AG04449 (cell line): ENCODE results near the gene EWSR1.

Source experiments
- CTCF ChIA-PET: fragments of 350-600 bp; formaldehyde crosslinking; extraction: SDS; loops from one replicate; lab custom pipeline; 2021; ENCODE audit warnings: antibody characterized with exemption; lab: Yijun Ruan, JAX
- POLR2A ChIA-PET: fragments of 400-600, 350-600 bp; formaldehyde crosslinking; extraction: SDS; loops from one replicate; lab custom pipeline; 2020; ENCODE audit warnings: antibody characterized with exemption, inconsistent platforms; lab: Yijun Ruan, JAX
- DNase-seq: peaks from one replicate; pipeline ENCODE4 v3.0.0-alpha.2; 2010; ENCODE audit warnings: low read depth, low spot score
- H3K4me3 ChIP-seq: 2 replicates; pipeline ENCODE4 v1.5.1; 2011; ENCODE audit warnings: low read depth, mild to moderate bottlenecking, control low read depth, low read length
- TF ChIP-seq, protein P1 (sequence below): IDR thresholded peaks from one replicate; pipeline ENCODE4 v1.5.1; 2011; ENCODE audit warnings: mild to moderate bottlenecking, moderate library complexity, low read length, control low read depth, inconsistent platforms; ENCODE audit not compliant: insufficient read depth; ENCODE audit errors: missing control alignments

The EWSR1 gene

DNA sequence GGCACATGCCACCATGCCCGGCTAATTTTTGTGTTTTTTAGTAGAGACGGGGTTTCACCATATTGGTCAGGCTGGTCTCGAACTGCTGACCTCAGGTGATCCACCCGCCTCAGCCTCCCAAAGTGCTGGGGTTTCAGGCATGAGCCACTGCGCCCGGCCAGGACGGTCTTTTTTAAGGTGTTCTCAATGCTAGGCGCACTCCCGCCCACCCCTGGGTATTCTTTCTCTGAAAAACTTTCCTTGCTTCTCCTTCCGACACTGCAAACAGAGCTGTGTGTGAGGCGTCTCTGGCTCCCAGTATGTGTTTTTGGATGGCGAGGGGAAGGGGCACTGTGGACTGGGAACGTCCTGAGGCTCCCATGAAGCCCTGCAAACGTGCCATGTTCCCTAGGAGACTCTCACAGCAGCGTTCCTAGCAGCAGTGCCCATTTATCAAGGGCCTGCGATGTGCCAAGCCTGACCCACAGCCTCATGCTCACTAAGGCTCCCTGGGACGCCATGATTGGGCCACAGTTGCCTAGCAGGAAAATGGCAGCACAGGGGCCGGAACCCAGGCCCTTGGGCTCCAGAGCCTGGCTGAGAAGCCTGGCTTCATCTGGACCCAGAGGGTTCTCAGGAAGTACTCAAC lies 49.9 kb downstream of the EWSR1 start:
- no peak overlapping the region for H3K4me3 ChIP-seq
- TF ChIP-seq, protein P1, sequence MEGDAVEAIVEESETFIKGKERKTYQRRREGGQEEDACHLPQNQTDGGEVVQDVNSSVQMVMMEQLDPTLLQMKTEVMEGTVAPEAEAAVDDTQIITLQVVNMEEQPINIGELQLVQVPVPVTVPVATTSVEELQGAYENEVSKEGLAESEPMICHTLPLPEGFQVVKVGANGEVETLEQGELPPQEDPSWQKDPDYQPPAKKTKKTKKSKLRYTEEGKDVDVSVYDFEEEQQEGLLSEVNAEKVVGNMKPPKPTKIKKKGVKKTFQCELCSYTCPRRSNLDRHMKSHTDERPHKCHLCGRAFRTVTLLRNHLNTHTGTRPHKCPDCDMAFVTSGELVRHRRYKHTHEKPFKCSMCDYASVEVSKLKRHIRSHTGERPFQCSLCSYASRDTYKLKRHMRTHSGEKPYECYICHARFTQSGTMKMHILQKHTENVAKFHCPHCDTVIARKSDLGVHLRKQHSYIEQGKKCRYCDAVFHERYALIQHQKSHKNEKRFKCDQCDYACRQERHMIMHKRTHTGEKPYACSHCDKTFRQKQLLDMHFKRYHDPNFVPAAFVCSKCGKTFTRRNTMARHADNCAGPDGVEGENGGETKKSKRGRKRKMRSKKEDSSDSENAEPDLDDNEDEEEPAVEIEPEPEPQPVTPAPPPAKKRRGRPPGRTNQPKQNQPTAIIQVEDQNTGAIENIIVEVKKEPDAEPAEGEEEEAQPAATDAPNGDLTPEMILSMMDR = no peak
- CTCF ChIA-PET = interaction anchor here (2.0 to 3.0 kb wide), 2 partner anchors 12 to 41 kb away, joined by 8 read pairs; partner anchors contain the start of gene GAS2L1
- no peak for DNase-seq
- POLR2A ChIA-PET = no interaction called here

DNA sequence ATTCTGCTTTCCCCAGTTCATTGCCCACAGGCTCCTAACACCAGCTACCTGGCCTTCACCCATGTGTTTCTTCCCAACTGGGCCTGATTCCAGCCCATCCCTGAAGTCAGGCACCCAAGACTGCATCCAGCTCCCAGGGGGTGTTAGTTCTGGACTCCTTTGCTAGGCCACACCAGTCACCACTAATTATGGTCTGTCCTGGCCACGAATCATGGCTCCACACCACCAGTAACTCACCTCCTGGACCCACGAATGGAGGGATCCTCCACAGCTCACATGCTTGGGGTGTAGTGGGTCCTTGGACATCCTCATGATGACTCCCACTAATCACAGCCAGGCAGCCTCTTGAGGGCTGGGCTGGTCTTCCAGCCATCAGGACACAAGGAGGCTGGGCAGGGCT lies 51.0 kb downstream of the EWSR1 start:
- no peak overlapping the region for H3K4me3 ChIP-seq
- TF ChIP-seq, protein P1 = no peak
- ChIA-PET POLR2A (no interaction called here), CTCF (interaction anchor here (0.9 kb wide), 1 partner anchor 11 kb away, joined by 3 read pairs; no protein-coding TSS in a partner anchor)
- no peak for DNase-seq

DNA sequence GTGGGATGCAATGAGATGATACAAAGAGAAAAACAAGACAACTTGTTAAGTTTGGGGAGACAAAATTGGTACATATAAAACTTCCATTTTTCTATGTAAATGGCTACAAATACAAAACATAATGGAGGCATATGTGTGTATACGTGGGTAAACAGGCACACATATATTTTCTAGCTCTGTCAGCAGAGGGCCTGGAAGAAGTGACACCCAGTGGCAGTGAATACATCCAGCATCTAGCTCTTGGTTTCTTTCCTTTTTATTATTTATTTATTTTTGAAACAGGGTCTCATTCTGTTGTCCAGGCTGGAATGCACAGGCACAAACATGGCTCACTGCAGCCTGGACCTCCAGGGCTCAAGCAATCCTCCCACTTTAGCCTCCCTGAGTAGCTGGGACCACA lies 52.5 kb downstream of the EWSR1 start:
- POLR2A ChIA-PET = interaction anchor here (1.0 kb wide), 1 partner anchor 13 kb away, joined by 4 read pairs; the partner anchor contains the start of gene GAS2L1
- TF ChIP-seq, protein P1 = no peak
- CTCF ChIA-PET = interaction anchor here (1.1 kb wide), 1 partner anchor 75 kb away, joined by 3 read pairs; no protein-coding TSS in a partner anchor
- no peak for DNase-seq
- H3K4me3 ChIP-seq = no peak overlapping the region

DNA sequence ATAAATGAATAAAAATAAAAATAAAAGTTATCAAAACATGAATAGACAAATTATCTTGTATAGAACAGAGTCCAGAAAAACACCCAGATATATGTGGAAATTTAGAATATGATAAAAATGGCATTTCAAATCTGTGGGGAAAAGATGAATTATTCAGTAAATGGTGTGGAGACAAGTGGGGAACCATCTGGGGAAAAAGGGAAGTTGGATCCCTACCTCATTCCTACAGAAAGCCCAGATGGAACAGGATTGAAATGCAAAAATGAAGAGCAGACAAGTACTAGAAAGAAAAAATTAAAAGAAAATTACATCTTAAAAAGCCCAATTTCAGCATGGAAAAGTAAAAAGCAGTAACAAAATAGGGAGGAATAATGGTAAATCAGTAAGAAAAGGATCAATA lies 55.6 kb downstream of the EWSR1 start:
- no peak overlapping the region for H3K4me3 ChIP-seq
- POLR2A ChIA-PET = no interaction called here
- TF ChIP-seq, protein P1 = no peak
- DNase-seq = no peak
- CTCF ChIA-PET = no interaction called here

DNA sequence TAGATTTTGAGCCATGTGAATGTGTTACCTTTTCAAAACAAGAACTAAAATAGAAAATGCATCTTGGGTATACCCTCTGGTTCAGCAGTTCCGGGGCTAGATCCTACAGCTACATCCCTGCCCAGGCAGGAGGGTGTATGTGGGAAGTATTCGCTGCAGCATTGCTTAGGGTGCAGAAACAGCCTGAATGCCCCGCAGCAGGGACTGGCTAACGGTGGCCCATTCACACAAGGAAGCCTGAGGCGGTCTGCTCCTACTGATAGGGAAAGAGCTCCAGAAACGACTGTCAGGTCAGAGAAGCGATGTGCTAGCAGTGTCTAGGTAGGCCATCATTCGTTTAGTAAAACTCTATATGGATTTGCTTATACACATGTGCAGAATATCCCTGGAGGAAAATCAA lies 57.3 kb downstream of the EWSR1 start:
- ChIA-PET POLR2A (no interaction called here), CTCF (interaction anchor here (1.5 kb wide), 1 partner anchor 13 kb away, joined by 7 read pairs; no protein-coding TSS in a partner anchor)
- TF ChIP-seq, protein P1 = no peak
- H3K4me3 ChIP-seq = no peak overlapping the region
- DNase-seq = no peak

DNA sequence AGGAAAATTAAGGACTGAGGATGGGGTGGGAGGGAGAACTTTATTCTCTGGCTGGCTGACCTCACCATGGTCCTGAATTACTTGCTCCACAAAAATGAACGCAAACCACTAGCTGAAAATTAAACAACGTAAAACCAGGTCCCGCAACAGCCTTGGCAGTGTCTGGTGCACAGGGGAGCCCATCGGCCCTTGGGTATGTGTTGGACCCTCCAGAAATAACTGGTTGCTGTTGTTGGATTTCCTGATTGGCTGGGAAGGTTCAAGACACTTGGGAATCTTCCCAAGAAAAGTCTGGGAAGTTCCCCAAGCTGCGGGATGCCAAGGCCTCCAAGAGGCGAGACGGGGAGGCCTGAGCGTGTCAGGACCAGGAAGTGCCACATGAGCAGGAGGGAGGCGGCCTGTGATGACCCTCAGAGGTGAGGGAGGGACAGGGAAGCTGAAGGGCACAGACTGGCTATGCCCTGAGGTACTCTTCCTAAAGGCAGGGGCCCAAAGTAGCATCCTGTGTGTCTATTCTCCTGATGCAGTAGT lies 57.8 kb downstream of the EWSR1 start:
- CTCF ChIA-PET = interaction anchor here (1.5 kb wide), 2 partner anchors 13 to 20 kb away, joined by 3 to 7 read pairs; no protein-coding TSS in a partner anchor
- H3K4me3 ChIP-seq = no peak overlapping the region
- TF ChIP-seq, protein P1 = no peak
- DNase-seq = no peak
- POLR2A ChIA-PET = no interaction called here
